ENCODE results near the gene KMT2C. TPM values are rescaled to one million over a fixed set of nuclear protein-coding genes. Genes with fewer than 3 reads are reported as not detected.

The KMT2C gene
- total RNA-seq, 1 donor from 2014 or later, result 71.8 TPM

DNA sequence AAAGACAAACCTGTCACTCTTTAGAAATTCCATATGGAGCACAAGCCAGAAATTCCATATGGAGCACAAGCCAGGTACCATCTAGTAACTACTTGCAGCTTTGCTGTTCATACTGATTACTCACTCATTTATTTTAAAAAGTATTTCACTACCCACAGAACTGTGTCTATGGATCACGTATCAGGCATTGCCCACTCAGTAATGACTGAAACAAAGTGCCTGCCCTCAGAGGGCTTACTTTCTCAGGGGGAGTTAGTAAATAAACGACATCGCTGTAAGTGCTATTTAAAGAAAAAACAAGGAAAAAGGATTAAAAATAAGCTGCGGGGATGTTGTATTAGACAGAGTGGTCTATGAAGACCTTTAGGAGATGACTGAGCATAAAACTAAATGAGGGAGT, 239.4 kb downstream of the KMT2C start:
- Mint-ChIP-seq H3K27ac (ENCODE audit: unreplicated experiment) (no peak overlapping the region), H3K27me3 (ENCODE audit: unreplicated experiment) (no peaks in the 10 kb centered on the region), H3K4me1 (ENCODE audit: unreplicated experiment) (peaks cover under 1% of the 10 kb centered on the region), H3K9me3 (ENCODE audit: unreplicated experiment) (no peaks in the 10 kb centered on the region), H3K36me3 (ENCODE audit: unreplicated experiment) (peaks cover 64% of the 10 kb centered on the region), H3K4me3 (ENCODE audit: unreplicated experiment) (no peak overlapping the region)
- DNase-seq (ENCODE audit: extremely low spot score, unreplicated experiment), result no peak
- no peak for TF ChIP-seq CTCF (IDR thresholded peaks at IDR 0.05)

GRCh38 chr7:152193880-152194279, 241.9 kb downstream of the KMT2C start:
- H3K4me3 Mint-ChIP-seq (ENCODE audit: unreplicated experiment), result no peak overlapping the region
- no peak overlapping the region for H3K27ac Mint-ChIP-seq (ENCODE audit: unreplicated experiment)
- TF ChIP-seq CTCF (IDR thresholded peaks at IDR 0.05), result no peak
- H3K36me3 Mint-ChIP-seq (ENCODE audit: unreplicated experiment), result peaks cover 71% of the 10 kb centered on the region
- DNase-seq (ENCODE audit: extremely low spot score, unreplicated experiment), result no peak
- H3K4me1 Mint-ChIP-seq (ENCODE audit: unreplicated experiment), result no peaks in the 10 kb centered on the region
- H3K27me3 Mint-ChIP-seq (ENCODE audit: unreplicated experiment), result no peaks in the 10 kb centered on the region
- no peaks in the 10 kb centered on the region for H3K9me3 Mint-ChIP-seq (ENCODE audit: unreplicated experiment)

DNA sequence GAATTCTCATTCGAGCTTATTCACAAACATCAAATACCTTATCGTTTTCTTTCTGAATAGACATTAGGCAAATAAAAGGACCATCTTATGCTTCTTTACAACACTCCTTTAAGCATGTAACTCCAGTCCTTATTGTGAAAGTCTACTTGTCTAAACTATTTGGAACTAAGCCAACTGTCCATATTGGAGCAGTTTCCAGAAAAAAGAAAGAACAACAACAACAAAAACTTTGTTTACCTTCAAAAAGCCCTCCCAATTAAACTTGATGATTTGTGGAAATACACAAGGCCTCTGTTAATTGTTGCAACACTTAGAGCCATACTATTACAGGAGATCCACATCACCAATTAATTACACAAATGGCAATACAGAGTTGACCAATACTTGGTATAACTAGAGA, 246.7 kb downstream of the KMT2C start:
- Mint-ChIP-seq H3K9me3 (ENCODE audit: unreplicated experiment) (no peaks in the 10 kb centered on the region), H3K27ac (ENCODE audit: unreplicated experiment) (no peak overlapping the region), H3K27me3 (ENCODE audit: unreplicated experiment) (no peaks in the 10 kb centered on the region), H3K4me3 (ENCODE audit: unreplicated experiment) (no peak overlapping the region), H3K36me3 (ENCODE audit: unreplicated experiment) (peaks cover 50% of the 10 kb centered on the region), H3K4me1 (ENCODE audit: unreplicated experiment) (no peaks in the 10 kb centered on the region)
- no peak for DNase-seq (ENCODE audit: extremely low spot score, unreplicated experiment)
- no peak for TF ChIP-seq CTCF (IDR thresholded peaks at IDR 0.05)

- no peak for TF ChIP-seq CTCF (IDR thresholded peaks at IDR 0.05)
- peaks cover 44% of the 10 kb centered on the region for H3K36me3 Mint-ChIP-seq (ENCODE audit: unreplicated experiment)
- no peaks in the 10 kb centered on the region for H3K4me1 Mint-ChIP-seq (ENCODE audit: unreplicated experiment)
- H3K9me3 Mint-ChIP-seq (ENCODE audit: unreplicated experiment), result no peaks in the 10 kb centered on the region
- H3K27ac Mint-ChIP-seq (ENCODE audit: unreplicated experiment), result no peak overlapping the region
- H3K4me3 Mint-ChIP-seq (ENCODE audit: unreplicated experiment), result no peak overlapping the region
- H3K27me3 Mint-ChIP-seq (ENCODE audit: unreplicated experiment), result no peaks in the 10 kb centered on the region
- no peak for DNase-seq (ENCODE audit: extremely low spot score, unreplicated experiment)
Measured at GRCh38 chr7:152185558-152185957, 250.2 kb downstream of the KMT2C start.

DNA sequence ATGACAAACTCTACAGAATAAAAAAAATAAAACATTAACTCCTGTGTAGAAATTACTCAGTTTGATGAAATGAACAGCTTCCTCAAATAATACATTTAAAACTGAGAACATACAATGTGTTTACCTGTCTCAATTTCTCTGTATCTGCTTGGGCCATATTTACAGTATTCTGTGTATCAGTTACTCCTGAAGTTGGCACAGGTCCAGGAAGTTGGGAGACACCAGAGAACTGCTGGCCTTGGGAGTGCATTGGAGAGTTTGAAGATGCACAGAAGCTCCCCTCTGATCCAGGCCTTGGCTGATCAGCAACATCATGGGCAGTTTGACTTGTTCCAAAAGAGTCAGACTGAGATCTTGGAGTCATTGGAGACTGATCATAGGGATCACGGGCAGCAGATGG, 255.2 kb downstream of the KMT2C start:
- Mint-ChIP-seq H3K9me3 (ENCODE audit: unreplicated experiment) (no peaks in the 10 kb centered on the region), H3K4me3 (ENCODE audit: unreplicated experiment) (no peak overlapping the region), H3K4me1 (ENCODE audit: unreplicated experiment) (no peaks in the 10 kb centered on the region), H3K27me3 (ENCODE audit: unreplicated experiment) (no peaks in the 10 kb centered on the region), H3K27ac (ENCODE audit: unreplicated experiment) (no peak overlapping the region), H3K36me3 (ENCODE audit: unreplicated experiment) (peaks cover 59% of the 10 kb centered on the region)
- no peak for TF ChIP-seq CTCF (IDR thresholded peaks at IDR 0.05)
- DNase-seq (ENCODE audit: extremely low spot score, unreplicated experiment), result no peak
